IMR-90 (cell line): ENCODE data around the gene PPFIA2. TPM values are rescaled to one million over a fixed set of nuclear protein-coding genes. Genes with fewer than 3 reads are reported as not detected.

Source experiments
- ATAC-seq: fragments of 200-7000 bp; cut with Tn5 transposase; 2 replicates; pipeline ENCODE4 v1.9.1; 2020; ENCODE audit warnings: low read depth, mild to moderate bottlenecking, moderate library complexity
- BruUV-seq: library from RNA; stranded (reverse); fragments of 400-500 nt; replicated peaks from 2 replicates; lab custom pipeline; 2021; lab: Mats Ljungman, UMichigan
- CTCF ChIA-PET: fragments of 300-600 bp; formaldehyde crosslinking; extraction: SDS; loops from one replicate; lab custom pipeline; 2021; ENCODE audit warnings: antibody characterized with exemption; lab: Yijun Ruan, JAX
- POLR2A ChIA-PET: fragments of 300-600 bp; sonication (Branson Sonifier 250); formaldehyde crosslinking; loops from one replicate; lab custom pipeline; 2022; ENCODE audit warnings: antibody characterized with exemption; ENCODE audit not compliant: unreplicated experiment; lab: Charles Lee
- DNase-seq: peaks from one replicate; pipeline ENCODE4 v3.0.0; 2013
- H2AFZ ChIP-seq: replicated peaks from 2 replicates; pipeline ENCODE3; 2013; ENCODE audit warnings: low read length, mild to moderate bottlenecking; ENCODE audit not compliant: poor library complexity
- H2AK5ac ChIP-seq: 2 replicates; pipeline ENCODE4 v1.6.1; 2013; ENCODE audit warnings: low read depth, low read length, inconsistent platforms
- H2AK9ac ChIP-seq: replicated peaks from 2 replicates; pipeline ENCODE3; 2013; ENCODE audit warnings: mild to moderate bottlenecking, low read depth, low read length, moderate library complexity; ENCODE audit not compliant: poor library complexity
- H2BK120ac ChIP-seq: 2 replicates; pipeline ENCODE4 v1.6.1; 2013; ENCODE audit warnings: low read depth, low read length, inconsistent platforms
- H2BK15ac ChIP-seq: 3 replicates; pipeline ENCODE4 v1.6.1; 2013; ENCODE audit warnings: low read depth, low read length, inconsistent platforms
- H2BK20ac ChIP-seq: 2 replicates; pipeline ENCODE4 v1.6.1; 2013; ENCODE audit warnings: low read depth, mild to moderate bottlenecking, inconsistent platforms, low read length, moderate library complexity
- H2BK5ac ChIP-seq: 2 replicates; pipeline ENCODE4 v1.6.1; 2013; ENCODE audit warnings: mild to moderate bottlenecking, low read depth, low read length, inconsistent platforms; ENCODE audit not compliant: poor library complexity, severe bottlenecking
- H3K14ac ChIP-seq: replicated peaks from 2 replicates; pipeline ENCODE4 v1.6.1; 2013; ENCODE audit warnings: low read depth, low read length, inconsistent platforms
- H3K18ac ChIP-seq: 2 replicates; pipeline ENCODE4 v1.6.1; 2013; ENCODE audit warnings: low read depth, low read length, control low read depth
- H3K23ac ChIP-seq: 2 replicates; pipeline ENCODE4 v1.6.1; 2013; ENCODE audit warnings: low read depth, low read length, inconsistent platforms
- H3K27ac ChIP-seq: 2 replicates; pipeline ENCODE4 v1.5.1; 2013; ENCODE audit warnings: mild to moderate bottlenecking, control low read depth, low read length; ENCODE audit not compliant: insufficient read depth
- H3K27me3 ChIP-seq: 2 replicates; pipeline ENCODE4 v1.6.1; 2013; ENCODE audit warnings: low read length; ENCODE audit not compliant: control insufficient read depth, insufficient read depth
- H3K36me3 ChIP-seq: 2 replicates; pipeline ENCODE4 v1.6.1; 2013; ENCODE audit warnings: low read length, mixed read lengths; ENCODE audit not compliant: control insufficient read depth, insufficient read depth
- H3K4ac ChIP-seq: 2 replicates; pipeline ENCODE4 v1.6.1; 2013; ENCODE audit warnings: low read depth, low read length, inconsistent platforms
- H3K4me1 ChIP-seq: 2 replicates; pipeline ENCODE4 v1.6.1; 2013; ENCODE audit warnings: low read length, mixed read lengths; ENCODE audit not compliant: control insufficient read depth, insufficient read depth
- H3K4me2 ChIP-seq: 2 replicates; pipeline ENCODE4 v1.6.1; 2013; ENCODE audit warnings: low read depth, mild to moderate bottlenecking, control low read depth, low read length, moderate library complexity
- H3K4me3 ChIP-seq: 2 replicates; pipeline ENCODE4 v1.5.1; 2013; ENCODE audit warnings: low read depth, mild to moderate bottlenecking, control low read depth, low read length, moderate library complexity; ENCODE audit not compliant: insufficient read depth
- H3K56ac ChIP-seq: 2 replicates; pipeline ENCODE4 v1.6.1; 2013; ENCODE audit warnings: low read length, inconsistent platforms; ENCODE audit not compliant: insufficient read depth; ENCODE audit errors: extremely low read depth
- H3K79me1 ChIP-seq, 2 experiments: 2 replicates each; pipeline ENCODE4 v1.6.1; 2013; ENCODE audit warnings: low read length in 2 of 2, inconsistent platforms in 1 of 2, low read depth in 1 of 2
- H3K9ac ChIP-seq: 2 replicates; pipeline ENCODE4 v1.6.1; 2013; ENCODE audit warnings: low read depth, low read length, control low read depth
- H3K9me1 ChIP-seq: 2 replicates; pipeline ENCODE4 v1.6.1; 2013; ENCODE audit warnings: low read length, inconsistent platforms; ENCODE audit not compliant: insufficient read depth
- H3K9me3 ChIP-seq: 2 replicates; pipeline ENCODE4 v1.6.1; 2013; ENCODE audit warnings: low read length; ENCODE audit not compliant: control insufficient read depth, insufficient read depth
- H4K20me1 ChIP-seq: 2 replicates; pipeline ENCODE4 v1.6.1; 2013; ENCODE audit warnings: low read length, inconsistent platforms; ENCODE audit not compliant: insufficient read depth
- H4K5ac ChIP-seq: 2 replicates; pipeline ENCODE4 v1.6.1; 2013; ENCODE audit warnings: mild to moderate bottlenecking, low read depth, low read length, control low read depth
- H4K8ac ChIP-seq, 2 experiments: 2 replicates each; pipeline ENCODE4 v1.6.1; 2013; ENCODE audit warnings: low read depth in 2 of 2, low read length in 2 of 2, control low read depth in 1 of 2, inconsistent platforms in 1 of 2
- H4K91ac ChIP-seq: 2 replicates; pipeline ENCODE4 v1.6.1; 2013; ENCODE audit warnings: low read depth, low read length, inconsistent platforms; ENCODE audit not compliant: insufficient read depth
- CHD1 ChIP-seq: IDR thresholded peaks from 2 replicates; pipeline ENCODE4 v1.6.1; 2012; ENCODE audit warnings: low read depth, low read length, improper control_type of control experiment
- ELK1 ChIP-seq: fragments of 150-350 bp; IDR thresholded peaks from 2 replicates; pipeline ENCODE4 v1.6.1; 2016; ENCODE audit warnings: low read depth, mild to moderate bottlenecking, low read length, moderate library complexity, borderline replicate concordance
- FOS ChIP-seq: fragments of 150-350 bp; IDR thresholded peaks from 2 replicates; pipeline ENCODE4 v1.6.1; 2016; ENCODE audit warnings: low read depth, low read length
- MAFK ChIP-seq: IDR thresholded peaks from 2 replicates; pipeline ENCODE4 v1.6.1; 2012; ENCODE audit warnings: low read depth, low read length, improper control_type of control experiment
- RAD21 ChIP-seq: IDR thresholded peaks from 2 replicates; pipeline ENCODE4 v1.6.1; 2012; ENCODE audit warnings: low read length, improper control_type of control experiment
- RCOR1 ChIP-seq: IDR thresholded peaks from 2 replicates; pipeline ENCODE4 v1.6.1; 2012; ENCODE audit warnings: mild to moderate bottlenecking, low read length, improper control_type of control experiment; ENCODE audit not compliant: insufficient replicate concordance
- RFX5 ChIP-seq: IDR thresholded peaks from 2 replicates; pipeline ENCODE4 v1.8.0; 2012; ENCODE audit warnings: low read depth, mild to moderate bottlenecking, low read length, moderate library complexity
- SMC3 ChIP-seq: fragments of 150-350 bp; IDR thresholded peaks from 2 replicates; pipeline ENCODE4 v1.6.1; 2016; ENCODE audit warnings: low read depth, mild to moderate bottlenecking, antibody characterized with exemption, low read length, moderate library complexity
- WGBS, 2 experiments: methylation state at CpG; one replicate each; pipeline versions ENCODE4 v1.1.5 to v1.1.7; 2013; ENCODE audit warnings: missing lambda C conversion rate in 2 of 2; ENCODE audit not compliant: insufficient read length in 1 of 2; ENCODE audit errors: extremely low coverage in 2 of 2; 5-methylcytosine and 5-hydroxymethylcytosine counted together
- dilution Hi-C: fragments of 300-500 bp; cut with HindIII; formaldehyde crosslinking; loops from one replicate; pipeline ENCODE4 v1.14.3; 2018; ENCODE audit warnings: low sequenced_read_pairs; ENCODE audit not compliant: unreplicated experiment
- in situ Hi-C: fragments of 300-500 bp; cut with MboI; formaldehyde crosslinking; loops from 3 replicates; pipeline ENCODE4 v1.14.3; 2019; ENCODE audit warnings: low sequenced_read_pairs, inconsistent platforms, mixed read lengths
- intact Hi-C: fragments of 100-400 bp; cut with micrococcal nuclease; formaldehyde crosslinking; loops from 2 replicates; pipeline ENCODE4 v1.10.0; 2022
- polyA plus RNA-seq, 3 experiments: library from polyadenylated mRNA; depleted of rRNA; stranded (reverse); fragments of >200 nt; gene quantifications; 2 replicates each; pipeline ENCODE4 v1.2.3, GENCODE V29; 2012; ENCODE audit warnings: low replicate concordance in 1 of 3
- total RNA-seq: library from RNA; depleted of rRNA; stranded (reverse); fragments of >200 nt; gene quantifications from 2 replicates; pipeline ENCODE4 v1.2.3, GENCODE V29; 2012

The PPFIA2 gene
- total and polyA plus RNA-seq, 2 of the 4 experiments (the other 2 are of a cell fraction) = 0.29 to 1.3 TPM

- TF ChIP-seq RCOR1 = no peak
- no peak for TF ChIP-seq RAD21
- no peak for TF ChIP-seq SMC3
- TF ChIP-seq ELK1 = no peak
- no peak for TF ChIP-seq RFX5
- TF ChIP-seq FOS = no peak
- TF ChIP-seq CHD1 = no peak
- TF ChIP-seq MAFK = no peak
- Histone ChIP-seq H2AK5ac (no peak overlapping the region), H3K27me3 (no peaks in the 10 kb centered on the region), H3K14ac (no peak overlapping the region), H2AK9ac (no peak overlapping the region), H2AFZ (no peak overlapping the region), H3K36me3 (no peaks in the 10 kb centered on the region), H2BK120ac (no peak overlapping the region), H3K4me1 (no peaks in the 10 kb centered on the region), H4K5ac (no peak overlapping the region), H3K27ac (no peak overlapping the region), H2BK15ac (no peak overlapping the region), H3K79me1 (no peaks in the 10 kb centered on the region), H2BK20ac (no peak overlapping the region), H3K18ac (no peak overlapping the region), H4K20me1 (no peaks in the 10 kb centered on the region), H4K8ac (no peak overlapping the region), H3K56ac (no peak overlapping the region), H3K4me3 (no peak overlapping the region), H3K4ac (no peak overlapping the region), H3K9ac (no peak overlapping the region), H3K9me1 (no peaks in the 10 kb centered on the region), H3K9me3 (no peaks in the 10 kb centered on the region), H3K23ac (no peak overlapping the region), H3K4me2 (no peak overlapping the region), H2BK5ac (no peak overlapping the region), H4K91ac (no peak overlapping the region)
- DNase-seq (no peak), ATAC-seq (no peak)
- dilution Hi-C loops (no loop called here), in situ Hi-C loops (no loop called here), intact Hi-C loops (no loop called here)
- ChIA-PET POLR2A (no interaction called here), CTCF (no interaction called here)
- BruUV-seq = no TSS peak
- WGBS, 2 experiments = no CpG with 5 or more reads among the region's 2 CpGs
Measured at GRCh38 chr12:81337886-81338285, 421.3 kb downstream of the PPFIA2 start.
